ENCODE data around the gene TBC1D22A.

DNA sequence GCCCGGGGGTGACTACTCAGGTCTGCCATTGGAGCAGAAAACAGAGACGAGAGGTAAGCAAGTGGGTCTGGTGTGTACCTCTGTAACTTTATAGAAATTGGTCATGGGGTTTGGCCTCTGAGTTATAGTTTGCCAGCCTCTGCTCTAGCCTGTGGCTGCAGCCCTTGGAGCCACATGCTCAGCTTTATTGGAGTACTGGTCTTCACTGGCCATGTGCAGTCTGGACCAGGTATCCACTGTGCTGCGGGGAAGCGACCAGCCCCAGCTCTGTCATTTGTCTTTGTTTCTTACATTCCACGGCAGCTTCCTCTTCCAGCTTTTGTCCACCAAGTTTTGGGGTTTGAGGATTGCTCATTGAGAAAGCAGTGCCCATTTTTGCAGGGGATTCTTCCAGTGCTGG is 453.4 kb downstream of the TBC1D22A start:
- TF ChIP-seq POLR2A (IDR thresholded peaks at IDR 0.05) = no peak
- TF ChIP-seq, protein P1, sequence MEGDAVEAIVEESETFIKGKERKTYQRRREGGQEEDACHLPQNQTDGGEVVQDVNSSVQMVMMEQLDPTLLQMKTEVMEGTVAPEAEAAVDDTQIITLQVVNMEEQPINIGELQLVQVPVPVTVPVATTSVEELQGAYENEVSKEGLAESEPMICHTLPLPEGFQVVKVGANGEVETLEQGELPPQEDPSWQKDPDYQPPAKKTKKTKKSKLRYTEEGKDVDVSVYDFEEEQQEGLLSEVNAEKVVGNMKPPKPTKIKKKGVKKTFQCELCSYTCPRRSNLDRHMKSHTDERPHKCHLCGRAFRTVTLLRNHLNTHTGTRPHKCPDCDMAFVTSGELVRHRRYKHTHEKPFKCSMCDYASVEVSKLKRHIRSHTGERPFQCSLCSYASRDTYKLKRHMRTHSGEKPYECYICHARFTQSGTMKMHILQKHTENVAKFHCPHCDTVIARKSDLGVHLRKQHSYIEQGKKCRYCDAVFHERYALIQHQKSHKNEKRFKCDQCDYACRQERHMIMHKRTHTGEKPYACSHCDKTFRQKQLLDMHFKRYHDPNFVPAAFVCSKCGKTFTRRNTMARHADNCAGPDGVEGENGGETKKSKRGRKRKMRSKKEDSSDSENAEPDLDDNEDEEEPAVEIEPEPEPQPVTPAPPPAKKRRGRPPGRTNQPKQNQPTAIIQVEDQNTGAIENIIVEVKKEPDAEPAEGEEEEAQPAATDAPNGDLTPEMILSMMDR (IDR thresholded peaks at IDR 0.05) = no peak
